Retinal pigment epithelial cell (primary cell): ENCODE data around the gene GMDS.
"Not testable (repeated sequence)": the region's sequence is repeated elsewhere in the genome, so short reads cannot be mapped to it uniquely, and the experiment has no call there.

Experiments
- DNase-seq: peaks from one replicate; pipeline ENCODE4 v3.0.0-alpha.2; 2010; ENCODE audit warnings: low read depth
- H3K4me3 ChIP-seq: 2 replicates; pipeline ENCODE4 v1.5.1; 2011; ENCODE audit warnings: mild to moderate bottlenecking, low read length, control low read depth, moderate library complexity
- CTCF ChIP-seq: conservative IDR thresholded peaks from 2 replicates; pipeline ENCODE4 v1.5.1; 2011; ENCODE audit warnings: low read depth, low read length, control low read depth, inconsistent platforms

Gene GMDS

DNA sequence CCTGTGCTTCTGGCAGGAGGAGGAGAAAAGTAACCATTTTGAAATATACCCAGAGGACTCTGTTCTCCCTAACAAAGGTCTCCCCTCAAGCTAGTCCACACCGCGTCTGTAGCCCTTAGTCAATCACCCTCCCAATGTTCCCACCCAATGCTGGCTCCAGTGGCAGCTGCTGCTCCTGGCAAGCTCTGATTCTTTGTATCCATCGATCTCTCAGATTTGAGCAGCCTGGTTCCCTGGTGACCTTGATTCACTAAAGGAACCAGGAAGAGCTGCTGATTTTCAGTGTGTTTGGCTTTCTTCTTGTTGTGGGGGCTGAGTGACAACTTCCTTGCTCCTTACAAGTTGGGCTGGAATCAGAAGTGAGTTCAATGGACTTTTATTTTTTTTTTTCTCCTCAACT, 567.2 kb downstream of the GMDS start:
- TF ChIP-seq CTCF = no peak
- no peak for DNase-seq
- no peak overlapping the region for H3K4me3 ChIP-seq

DNA sequence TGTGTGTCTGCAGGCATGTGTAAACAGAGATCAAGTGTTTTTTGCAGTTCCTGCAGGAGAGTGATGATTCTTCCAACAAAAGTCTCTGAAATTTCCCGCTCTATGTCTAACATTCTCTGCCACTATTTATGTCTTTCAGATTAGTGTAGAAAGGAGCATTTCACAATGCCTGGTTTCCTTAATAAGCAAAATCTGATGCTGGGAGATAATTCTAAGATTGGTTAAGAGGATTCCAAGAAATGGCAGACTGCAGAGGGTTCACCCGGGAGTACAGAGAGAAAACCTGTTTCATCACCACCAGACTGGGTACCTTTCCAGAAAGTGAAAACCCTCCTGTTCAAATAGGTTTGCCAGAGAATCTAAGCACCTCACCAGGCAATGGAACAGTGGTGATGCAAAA, 573.0 kb downstream of the GMDS start:
- no peak for TF ChIP-seq CTCF
- H3K4me3 ChIP-seq = no peak overlapping the region
- no peak for DNase-seq

DNA sequence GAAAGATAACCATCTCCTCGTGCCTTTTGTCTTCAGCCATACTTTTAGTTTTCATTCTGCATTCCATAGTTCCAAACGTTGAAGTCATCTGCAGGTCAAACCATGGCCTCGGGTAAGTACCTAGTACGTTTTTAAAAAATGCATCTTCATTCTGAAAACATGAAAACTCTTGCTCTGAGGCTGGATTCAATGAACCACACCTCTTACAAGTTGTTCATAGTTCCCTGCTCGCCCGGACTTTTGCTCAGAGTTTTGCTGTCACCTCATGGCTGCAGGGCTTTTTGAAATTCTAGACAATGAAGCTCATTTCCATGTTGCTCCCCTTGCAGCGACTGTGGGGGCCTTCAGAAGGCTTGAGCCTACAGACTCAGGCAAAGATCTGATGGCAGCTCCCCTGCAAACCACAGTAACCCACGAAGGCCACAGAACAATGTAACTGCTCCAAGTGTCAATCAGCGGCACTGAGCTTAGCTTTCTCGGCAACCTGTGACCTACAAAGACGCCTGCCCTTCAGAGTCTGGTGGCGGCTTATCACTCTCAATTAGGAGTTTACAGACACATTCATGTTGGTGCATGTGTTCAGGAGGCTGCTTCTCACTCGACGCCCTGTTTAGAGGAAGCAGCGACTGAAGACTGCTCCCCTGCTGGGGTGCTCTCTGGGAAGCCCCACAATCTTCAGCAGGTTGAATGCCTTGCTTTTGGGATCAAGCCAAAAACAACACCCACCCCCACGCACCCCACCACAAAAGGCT, 574.5 kb downstream of the GMDS start:
- no peak for DNase-seq
- no peak for TF ChIP-seq CTCF
- H3K4me3 ChIP-seq = no peak overlapping the region

DNA sequence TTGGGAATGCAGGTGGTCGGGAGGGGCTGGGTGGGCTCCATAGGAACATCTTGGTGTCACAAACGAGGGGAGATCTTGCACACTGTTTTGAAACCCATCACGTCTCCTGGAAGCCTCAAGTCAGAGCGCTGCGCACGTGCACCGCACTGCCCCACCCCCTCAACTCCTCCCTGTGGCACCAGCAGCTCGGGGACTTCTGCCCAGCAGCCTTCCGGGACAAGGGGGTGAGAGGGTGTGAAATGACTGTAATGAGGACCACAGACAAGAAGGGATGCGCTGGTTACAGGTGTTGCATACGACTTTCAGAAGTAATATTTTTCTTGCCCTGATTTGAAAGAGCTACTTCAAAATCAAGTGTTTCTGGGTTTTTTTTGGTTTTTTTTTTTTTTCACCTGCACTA, 575.4 kb downstream of the GMDS start:
- no peak for DNase-seq
- no peak overlapping the region for H3K4me3 ChIP-seq
- no peak for TF ChIP-seq CTCF

- DNase-seq, H3K4me3 ChIP-seq: not testable (repeated sequence)
These were observed 576.9 kb downstream of the GMDS start for GRCh38 chr6:1668456-1668855.

DNA sequence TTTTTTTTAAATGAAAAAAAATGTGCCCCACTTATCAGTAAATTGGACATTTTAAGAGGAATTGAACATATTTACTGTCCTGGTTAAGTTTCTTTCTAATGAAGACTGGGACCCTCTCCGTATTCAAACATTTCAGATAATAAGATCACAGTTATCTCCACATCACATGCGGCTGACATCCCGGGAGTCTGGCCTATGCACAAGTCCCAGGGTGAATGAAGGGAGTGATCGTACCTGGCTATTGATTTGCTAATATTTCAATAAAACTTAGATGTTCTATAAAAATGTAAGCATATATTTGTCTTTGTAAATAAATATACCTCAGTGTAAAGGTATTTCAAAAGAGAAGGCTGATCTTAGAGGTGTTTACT, 577.6 kb downstream of the GMDS start:
- no peak for TF ChIP-seq CTCF

GRCh38 chr6:1667012-1667804, 578.2 kb downstream of the GMDS start:
- H3K4me3 ChIP-seq = no peak overlapping the region
- TF ChIP-seq CTCF = no peak
- no peak for DNase-seq

More for the DNA sequence above, 577.6 kb downstream of the GMDS start:
- H3K4me3 ChIP-seq = no peak overlapping the region
- no peak for DNase-seq
